ENCODE measurements around the gene COMMD4.
"Not testable (repeated sequence)": the region's sequence is repeated elsewhere in the genome, so short reads cannot be mapped to it uniquely, and the experiment has no call there.

COMMD4 gene

GRCh38 chr15:75332093-75332492 is 3.8 kb upstream of the COMMD4 start:
- DNase-seq (ENCODE audit: low spot score), result not testable (repeated sequence)

- DNase-seq (ENCODE audit: low spot score), result not testable (repeated sequence)
These were observed 2.0 kb upstream of the COMMD4 start for GRCh38 chr15:75333654-75334419.

- DNase-seq (ENCODE audit: low spot score), result no peak
These were observed 554 bp upstream of the COMMD4 start for GRCh38 chr15:75335313-75335704.

- DNase-seq (ENCODE audit: low spot score), result no peak
These were observed 2.9 kb downstream of the COMMD4 start for GRCh38 chr15:75338661-75339240.

GRCh38 chr15:75339531-75340240 is 3.8 kb downstream of the COMMD4 start:
- DNase-seq (ENCODE audit: low spot score), result no peak

GRCh38 chr15:75342221-75342620 is 6.4 kb downstream of the COMMD4 start:
- no peak for DNase-seq (ENCODE audit: low spot score)

GRCh38 chr15:75343953-75344352 is 8.1 kb downstream of the COMMD4 start:
- DNase-seq (ENCODE audit: low spot score), result peak; percentile 6

- peak; percentile 27 for DNase-seq (ENCODE audit: low spot score)
These were observed 10.9 kb downstream of the COMMD4 start, which contains the start of gene NEIL1 for GRCh38 chr15:75346796-75347221. TSS of gene NEIL1 (plus strand) at chr15:75347039. CDS start at chr15:75348906, 1,867 bp downstream.

GRCh38 chr15:75347222-75348033 is 11.6 kb downstream of the COMMD4 start:
- peak; percentile 81 for DNase-seq (ENCODE audit: low spot score)

- no peak for DNase-seq (ENCODE audit: low spot score)
These were observed 12.2 kb downstream of the COMMD4 start for GRCh38 chr15:75348034-75348561.

- peak; percentile 57 for DNase-seq (ENCODE audit: low spot score)
These were observed 12.9 kb downstream of the COMMD4 start for GRCh38 chr15:75348562-75349350.

GRCh38 chr15:75349351-75349669 is 13.4 kb downstream of the COMMD4 start:
- not testable (repeated sequence) for DNase-seq (ENCODE audit: low spot score)

- DNase-seq (ENCODE audit: low spot score), result peak; percentile 4
These were observed 14.2 kb downstream of the COMMD4 start for GRCh38 chr15:75349851-75350588.

GRCh38 chr15:75350601-75351361 is 14.9 kb downstream of the COMMD4 start:
- DNase-seq (ENCODE audit: low spot score), result peak; percentile 3

GRCh38 chr15:75352186-75353080 is 16.6 kb downstream of the COMMD4 start:
- DNase-seq (ENCODE audit: low spot score), result peak; percentile 6

GRCh38 chr15:75353604-75354003 is 17.7 kb downstream of the COMMD4 start:
- peak; percentile 9 for DNase-seq (ENCODE audit: low spot score)

- peak; percentile 8 for DNase-seq (ENCODE audit: low spot score)
These were observed 18.6 kb downstream of the COMMD4 start for GRCh38 chr15:75354454-75354853.

- DNase-seq (ENCODE audit: low spot score), result no peak
These were observed 19.5 kb downstream of the COMMD4 start for GRCh38 chr15:75355369-75355768.
